SH-SY5Y (cell line): ENCODE measurements around the gene CTDSP1.

ENCODE experiments used
- GATA2 ChIP-seq: IDR thresholded peaks from 2 replicates; pipeline ENCODE4 v1.6.1; 2011; ENCODE audit warnings: mild to moderate bottlenecking, low read depth, low read length
- GATA3 ChIP-seq: IDR thresholded peaks from 2 replicates; pipeline ENCODE4 v1.6.1; 2011; ENCODE audit warnings: low read depth, mild to moderate bottlenecking, low read length, moderate library complexity

DNA sequence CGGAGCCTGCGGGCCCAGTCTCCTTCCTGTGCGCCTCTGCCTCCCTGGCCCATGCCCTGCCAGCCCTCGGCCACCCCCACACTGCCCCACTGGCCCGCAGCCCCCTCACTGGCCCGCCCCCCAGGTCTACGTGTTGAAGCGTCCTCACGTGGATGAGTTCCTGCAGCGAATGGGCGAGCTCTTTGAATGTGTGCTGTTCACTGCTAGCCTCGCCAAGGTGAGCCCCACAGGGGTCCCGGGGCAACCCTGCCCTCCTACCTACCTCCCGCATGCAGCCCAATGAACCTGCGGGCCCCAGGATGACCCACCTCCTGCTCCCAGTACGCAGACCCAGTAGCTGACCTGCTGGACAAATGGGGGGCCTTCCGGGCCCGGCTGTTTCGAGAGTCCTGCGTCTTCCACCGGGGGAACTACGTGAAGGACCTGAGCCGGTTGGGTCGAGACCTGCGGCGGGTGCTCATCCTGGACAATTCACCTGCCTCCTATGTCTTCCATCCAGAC lies 3.3 kb downstream of the CTDSP1 start:
- TF ChIP-seq GATA3, result no peak
- no peak for TF ChIP-seq GATA2
